GM23338 (cell line): ENCODE measurements around the gene PEBP1. TPM values are rescaled to one million over a fixed set of nuclear protein-coding genes. Genes with fewer than 3 reads are reported as not detected.

Experiments used
- ATAC-seq: fragments of 200-7000 bp; cut with Tn5 transposase; 3 replicates; pipeline ENCODE4 v1.9.1; 2020
- DNase-seq: peaks from one replicate; pipeline ENCODE4 v3.0.0-alpha.2; 2015; ENCODE audit warnings: low spot score
- H2AFZ ChIP-seq: fragments of 200-600 bp; sonication (generic); 2 replicates; pipeline ENCODE4 v1.8.0; 2016; ENCODE audit warnings: antibody characterized with exemption, mild to moderate bottlenecking, moderate library complexity
- H3F3A ChIP-seq: fragments of 200-600 bp; sonication (generic); replicated peaks from 2 replicates; pipeline ENCODE4 v1.8.0; 2017; ENCODE audit warnings: antibody characterized with exemption, mixed run types, low read depth
- H3K27ac ChIP-seq: fragments of 200-600 bp; sonication (generic); 2 replicates; pipeline ENCODE4 v1.6.1; 2016; ENCODE audit warnings: low read depth
- H3K27me3 ChIP-seq: fragments of 200-600 bp; sonication (generic); 2 replicates; pipeline ENCODE4 v1.8.0; 2016; ENCODE audit warnings: mild to moderate bottlenecking, mixed run types, moderate library complexity; ENCODE audit not compliant: insufficient read depth
- H3K36me3 ChIP-seq: fragments of 200-600 bp; sonication (generic); 2 replicates; pipeline ENCODE4 v1.8.0; 2016; ENCODE audit warnings: mild to moderate bottlenecking; ENCODE audit not compliant: insufficient read depth
- H3K4me1 ChIP-seq: fragments of 200-600 bp; sonication (generic); 2 replicates; pipeline ENCODE4 v1.8.0; 2016; ENCODE audit warnings: mild to moderate bottlenecking, moderate library complexity; ENCODE audit not compliant: insufficient read depth
- H3K4me2 ChIP-seq: fragments of 200-600 bp; sonication (generic); 2 replicates; pipeline ENCODE4 v1.7.1; 2017; ENCODE audit warnings: mixed run types
- H3K4me3 ChIP-seq: fragments of 200-600 bp; sonication (generic); 2 replicates; pipeline ENCODE4 v1.6.1; 2016; ENCODE audit warnings: mixed run types
- H3K79me2 ChIP-seq: fragments of 200-600 bp; sonication (generic); replicated peaks from 2 replicates; pipeline ENCODE4 v1.8.0; 2017; ENCODE audit warnings: mild to moderate bottlenecking; ENCODE audit not compliant: insufficient read depth
- H3K9me2 ChIP-seq: fragments of 200-600 bp; sonication (generic); 2 replicates; pipeline ENCODE4 v1.8.0; 2017; ENCODE audit not compliant: insufficient read depth
- H4K20me1 ChIP-seq: fragments of 200-600 bp; sonication (generic); replicated peaks from 2 replicates; pipeline ENCODE4 v1.8.0; 2017; ENCODE audit warnings: mild to moderate bottlenecking; ENCODE audit not compliant: insufficient read depth
- H3K27ac Mint-ChIP-seq: 2 replicates; pipeline ENCODE4 v1.8.0; 2020; ENCODE audit warnings: inconsistent platforms, mild to moderate bottlenecking, moderate library complexity, mixed read lengths
- H3K27me3 Mint-ChIP-seq: 3 replicates; pipeline ENCODE4 v1.8.0; 2022; ENCODE audit warnings: low read depth, mild to moderate bottlenecking, moderate library complexity, mixed read lengths, inconsistent platforms; ENCODE audit not compliant: insufficient read depth, poor library complexity
- H3K36me3 Mint-ChIP-seq: 3 replicates; pipeline ENCODE4 v1.8.0; 2021; ENCODE audit warnings: low read depth, mild to moderate bottlenecking, inconsistent platforms, moderate library complexity, mixed read lengths
- H3K4me1 Mint-ChIP-seq: 3 replicates; pipeline ENCODE4 v1.8.0; 2020; ENCODE audit warnings: mild to moderate bottlenecking, inconsistent platforms, mixed read lengths
- H3K4me3 Mint-ChIP-seq: 3 replicates; pipeline ENCODE4 v1.8.0; 2021; ENCODE audit warnings: moderate library complexity, mild to moderate bottlenecking, inconsistent platforms, mixed read lengths
- H3K9me3 Mint-ChIP-seq: 3 replicates; pipeline ENCODE4 v1.8.0; 2020; ENCODE audit warnings: moderate library complexity, mild to moderate bottlenecking, inconsistent platforms, mixed read lengths
- EZH2 ChIP-seq: fragments of 200-600 bp; sonication (generic); IDR thresholded peaks from one replicate; pipeline ENCODE4 v1.8.0; 2017; ENCODE audit warnings: antibody characterized with exemption, mild to moderate bottlenecking, low read depth; ENCODE audit not compliant: unreplicated experiment
- NANOG ChIP-seq: IDR thresholded peaks from 2 replicates; pipeline ENCODE4 v1.6.1; 2016; ENCODE audit warnings: antibody characterized with exemption, borderline replicate concordance
- POLR2AphosphoS5 ChIP-seq: IDR thresholded peaks from 2 replicates; pipeline ENCODE4 v1.6.1; 2016; ENCODE audit warnings: antibody characterized with exemption, low read depth
- REST ChIP-seq: IDR thresholded peaks from one replicate; pipeline ENCODE4 v1.6.1; 2018; ENCODE audit warnings: antibody characterized with exemption; ENCODE audit not compliant: unreplicated experiment
- polyA plus RNA-seq: library from polyadenylated mRNA; unstranded; fragments of >200 nt; fragmentation: Nextera tagmentation; extraction: Ambion mirVana; gene quantifications from 2 replicates; pipeline ENCODE4 v1.2.1, GENCODE V29; 2016
- total RNA-seq: library from RNA; depleted of rRNA; stranded (reverse); fragments of >200 nt; shearing (Covaris generic); gene quantifications from 2 replicates; pipeline ENCODE4 v1.2.3, GENCODE V29; 2014

The PEBP1 gene
- total and polyA plus RNA-seq, 2 experiments from 2014 or later = 442 to 844 TPM

GRCh38 chr12:118103201-118103600 lies 32.7 kb upstream of the PEBP1 start (continued):
- TF ChIP-seq REST = no peak
- TF ChIP-seq EZH2 = no peak

- Mint-ChIP-seq H3K4me3 (peak within 1 kb of the TSS; percentile 96), H3K27me3 (no peaks in the 10 kb centered on the region), H3K36me3 (peaks cover 21% of the 10 kb centered on the region), H3K4me1 (peaks cover 19% of the 10 kb centered on the region), H3K9me3 (no peaks in the 10 kb centered on the region), H3K27ac (peak within 1 kb of the TSS; percentile 92)
- no peaks in the 10 kb centered on the region; the same call in none of the 2 replicates for H4K20me1 ChIP-seq
- H3K36me3 ChIP-seq = peaks cover 15% of the 10 kb centered on the region
- H3K4me3 ChIP-seq = peak within 1 kb of the TSS; percentile 93
- TF ChIP-seq NANOG (no peak), REST (peak; percentile 14), POLR2AphosphoS5 (peak; percentile 72)
- H3K4me2 ChIP-seq = peak within 1 kb of the TSS; percentile 98
- ATAC-seq = peak; percentile 82
- peak within 1 kb of the TSS; percentile 67; the same call in 1 of the 2 replicates for H2AFZ ChIP-seq
- peak within 1 kb of the TSS; percentile 95 for H3K27ac ChIP-seq
- H3K9me2 ChIP-seq = no peaks in the 10 kb centered on the region
- H3K27me3 ChIP-seq = no peaks in the 10 kb centered on the region
- peaks cover 31% of the 10 kb centered on the region for H3K4me1 ChIP-seq
- peaks cover 60% of the 10 kb centered on the region for H3K79me2 ChIP-seq
- peaks cover 14% of the 10 kb centered on the region for H3F3A ChIP-seq
- peak; percentile 85 for DNase-seq
These were observed 32.1 kb upstream of the PEBP1 start, which contains the start of gene VSIG10 for GRCh38 chr12:118103601-118104382. TSS of gene VSIG10 (minus strand) at chr12:118104011. CDS start at chr12:118103671, 340 bp downstream.
